K562 (cell line): Measurements from ENCODE around the gene CERCAM. TPM values are rescaled to one million over a fixed set of nuclear protein-coding genes. Genes with fewer than 3 reads are reported as not detected.

ENCODE experiments used
- ATF4 ChIP-seq: fragments of 450-650 bp; formaldehyde crosslinking; IDR thresholded peaks from 2 replicates; pipeline ENCODE4 v1.4.0; 2022; ENCODE audit warnings: mild to moderate bottlenecking, moderate library complexity
- BRD9 ChIP-seq: fragments of 450-650 bp; IDR thresholded peaks from 2 replicates; pipeline ENCODE4 v1.6.1; 2018; ENCODE audit warnings: low read depth; ENCODE audit not compliant: partially characterized antibody
- CTBP1 ChIP-seq: fragments of 450-650 bp; IDR thresholded peaks from 2 replicates; pipeline ENCODE4 v1.6.1; 2016; ENCODE audit warnings: borderline replicate concordance
- DPF2 ChIP-seq: fragments of 450-650 bp; IDR thresholded peaks from 2 replicates; pipeline ENCODE4 v1.6.1; 2016
- GATAD2B ChIP-seq: fragments of 450-650 bp; IDR thresholded peaks from 2 replicates; pipeline ENCODE4 v1.6.1; 2017; ENCODE audit warnings: mild to moderate bottlenecking, borderline replicate concordance
- IRF2 ChIP-seq: sonication (generic); formaldehyde crosslinking; IDR thresholded peaks from 2 replicates; pipeline ENCODE4 v1.8.1; 2022; ENCODE audit warnings: mild to moderate bottlenecking, missing genetic modification reagents
- KLF16 ChIP-seq: IDR thresholded peaks from 2 replicates; pipeline ENCODE4 v1.6.1; 2016; ENCODE audit warnings: antibody characterized with exemption
- OTX1 ChIP-seq: fragments of 450-650 bp; formaldehyde crosslinking; IDR thresholded peaks from 2 replicates; pipeline ENCODE4 v1.4.0; 2022; ENCODE audit warnings: mild to moderate bottlenecking
- PCBP1 ChIP-seq: fragments of 200-400 bp; formaldehyde crosslinking; IDR thresholded peaks from 2 replicates; pipeline ENCODE4 v1.6.1; 2018; ENCODE audit warnings: mild to moderate bottlenecking, low read depth, low read length; ENCODE audit not compliant: poor library complexity, severe bottlenecking
- POLR2B ChIP-seq: fragments of 450-650 bp; IDR thresholded peaks from 2 replicates; pipeline ENCODE4 v1.6.1; 2018; ENCODE audit warnings: low read depth; ENCODE audit not compliant: partially characterized antibody
- RAD21 ChIP-seq, 2 experiments: fragments of 250-450 bp in 1 of 2; fragments of 450-650 bp in 1 of 2; sonication (Bioruptor Pico) in 1 of 2; formaldehyde crosslinking in 1 of 2; IDR thresholded peaks in 1 of 2; conservative IDR thresholded peaks in 1 of 2; 2 replicates each; pipeline versions ENCODE4 v1.4.0 to v1.8.0; 2020 to 2022; ENCODE audit warnings: mild to moderate bottlenecking in 2 of 2, moderate library complexity in 1 of 2
- RCOR1 ChIP-seq, 2 experiments: IDR thresholded peaks; 2 replicates each; pipeline ENCODE4 v1.6.1; 2012; ENCODE audit warnings: low read depth in 2 of 2, low read length in 2 of 2, borderline replicate concordance in 1 of 2, improper control_type of control experiment in 1 of 2
- SAFB ChIP-seq: fragments of 200-400 bp; formaldehyde crosslinking; IDR thresholded peaks from 2 replicates; pipeline ENCODE4 v1.6.1; 2017; ENCODE audit warnings: low read depth, low read length, borderline replicate concordance
- SIN3B ChIP-seq: fragments of 450-650 bp; IDR thresholded peaks from 2 replicates; pipeline ENCODE4 v1.6.1; 2017; ENCODE audit warnings: low read depth, mild to moderate bottlenecking, moderate library complexity
- SMARCC2 ChIP-seq: fragments of 450-650 bp; IDR thresholded peaks from 2 replicates; pipeline ENCODE4 v1.6.1; 2017; ENCODE audit warnings: antibody characterized with exemption, moderate library complexity, mild to moderate bottlenecking, low read depth
- TEAD1 ChIP-seq, 2 experiments: fragments of 450-650 bp in 1 of 2; sonication (generic) in 1 of 2; formaldehyde crosslinking; IDR thresholded peaks; 2 replicates each; pipeline versions ENCODE4 v1.4.0 to v1.8.0; 2020 to 2022; ENCODE audit warnings: mild to moderate bottlenecking in 2 of 2, missing genetic modification reagents in 1 of 2
- ZNF384 ChIP-seq: IDR thresholded peaks from 2 replicates; pipeline ENCODE4 v1.6.1; 2012; ENCODE audit warnings: low read depth, low read length, improper control_type of control experiment
- ZNF395 ChIP-seq: fragments of 200-800 bp; sonication (Bioruptor generic); IDR thresholded peaks from 2 replicates; pipeline ENCODE4 v1.6.1; 2017; ENCODE audit warnings: missing genetic modification characterization, missing compliant biosample characterization
- ZNF639 ChIP-seq, 2 experiments: fragments of 200-800 bp in 1 of 2; sonication (Bioruptor generic) in 1 of 2; sonication (generic) in 1 of 2; formaldehyde crosslinking in 1 of 2; IDR thresholded peaks in 1 of 2; conservative IDR thresholded peaks in 1 of 2; 2 replicates each; pipeline versions ENCODE4 v1.5.0 to v1.6.1; 2016 to 2020; ENCODE audit warnings: missing compliant biosample characterization in 1 of 2, missing genetic modification characterization in 1 of 2, missing genetic modification reagents in 1 of 2
- polyA plus RNA-seq, 8 experiments: library from polyadenylated mRNA; depleted of rRNA in 4 of 8; stranded (reverse) in 5 of 8; unstranded in 3 of 8; fragments of >200 nt; fragmentation: Nextera tagmentation in 2 of 8; fragmentation: Illumina TruSeq in 1 of 8; extraction: Ambion mirVana in 2 of 8; extraction: Trizol in 1 of 8; gene quantifications; 2 replicates each; pipeline versions ENCODE4 v1.2.1 to v1.2.3, GENCODE V29; 2011 to 2014; ENCODE audit warnings: inconsistent platforms in 1 of 8, missing spikeins in 1 of 8
- total RNA-seq, 7 experiments: library from RNA; depleted of rRNA in 6 of 7; stranded (reverse); fragments of >200 nt in 6 of 7; fragmentation: Illumina TruSeq in 2 of 7; extraction: Trizol in 2 of 7; gene quantifications; 2 replicates each; pipeline versions ENCODE4 v1.2.1 to v1.2.3, GENCODE V29; 2011 to 2021; ENCODE audit warnings: low replicate concordance in 1 of 7
- TF ChIP-seq, protein P1 (sequence below): sonication (generic); formaldehyde crosslinking; IDR thresholded peaks from 2 replicates; pipeline ENCODE4 v1.5.0; 2020; ENCODE audit warnings: missing genetic modification reagents
- TF ChIP-seq, protein P2 (sequence below): fragments of 450-650 bp; formaldehyde crosslinking; IDR thresholded peaks from 2 replicates; pipeline ENCODE4 v1.4.0; 2022; ENCODE audit warnings: missing genetic modification characterization

CERCAM gene
- total and polyA plus RNA-seq, 9 of the 15 experiments (the other 6 are each of a cell fraction or from before 2014, with no cell fraction given), result 0.75 to 24.0 (median 18.0) TPM

GRCh38 chr9:128420060-128420650 is 502 bp upstream of the CERCAM start (continued):
- 0 out of 4 replicates have a peak, but pooled peaks of 1 of the 2 experiments have one; percentile 35 for TF ChIP-seq RCOR1 (IDR thresholded peaks at IDR 0.05; ENCODE audit: borderline replicate concordance in 1 of 2, low read depth in 2 of 2, low read length in 2 of 2)
- TF ChIP-seq SMARCC2, result no peak
- no peak for TF ChIP-seq PCBP1
- peak; percentile 41 for TF ChIP-seq POLR2B
- peak; percentile 99 for TF ChIP-seq SAFB
- TF ChIP-seq DPF2, result peak; percentile 65; the same call in 1 of the 2 replicates
- peak; percentile 31 for TF ChIP-seq BRD9
- TF ChIP-seq, protein P1, sequence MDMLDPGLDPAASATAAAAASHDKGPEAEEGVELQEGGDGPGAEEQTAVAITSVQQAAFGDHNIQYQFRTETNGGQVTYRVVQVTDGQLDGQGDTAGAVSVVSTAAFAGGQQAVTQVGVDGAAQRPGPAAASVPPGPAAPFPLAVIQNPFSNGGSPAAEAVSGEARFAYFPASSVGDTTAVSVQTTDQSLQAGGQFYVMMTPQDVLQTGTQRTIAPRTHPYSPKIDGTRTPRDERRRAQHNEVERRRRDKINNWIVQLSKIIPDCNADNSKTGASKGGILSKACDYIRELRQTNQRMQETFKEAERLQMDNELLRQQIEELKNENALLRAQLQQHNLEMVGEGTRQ, result no peak
- TF ChIP-seq SIN3B, result peak; percentile 44; the same call in 1 of the 2 replicates
- no peak for TF ChIP-seq OTX1 (CRISPR knock-in tag)
- TF ChIP-seq, protein P2, sequence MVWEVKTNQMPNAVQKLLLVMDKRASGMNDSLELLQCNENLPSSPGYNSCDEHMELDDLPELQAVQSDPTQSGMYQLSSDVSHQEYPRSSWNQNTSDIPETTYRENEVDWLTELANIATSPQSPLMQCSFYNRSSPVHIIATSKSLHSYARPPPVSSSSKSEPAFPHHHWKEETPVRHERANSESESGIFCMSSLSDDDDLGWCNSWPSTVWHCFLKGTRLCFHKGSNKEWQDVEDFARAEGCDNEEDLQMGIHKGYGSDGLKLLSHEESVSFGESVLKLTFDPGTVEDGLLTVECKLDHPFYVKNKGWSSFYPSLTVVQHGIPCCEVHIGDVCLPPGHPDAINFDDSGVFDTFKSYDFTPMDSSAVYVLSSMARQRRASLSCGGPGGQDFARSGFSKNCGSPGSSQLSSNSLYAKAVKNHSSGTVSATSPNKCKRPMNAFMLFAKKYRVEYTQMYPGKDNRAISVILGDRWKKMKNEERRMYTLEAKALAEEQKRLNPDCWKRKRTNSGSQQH, result peak; percentile 36; the same call in 1 of the 2 replicates
- TF ChIP-seq RAD21 (CRISPR knock-in tag; conservative IDR thresholded peaks at IDR 0.05 in 1 of 2, IDR thresholded peaks at IDR 0.05 in 1 of 2), result peak; percentile 45 to 55
- peak; percentile 100 for TF ChIP-seq GATAD2B
- TF ChIP-seq ZNF395 (CRISPR knock-in tag), result 0 out of 2 replicates have a peak, but pooled peaks have one; percentile 7
- no peak for TF ChIP-seq ZNF639 (CRISPR knock-in tag; conservative IDR thresholded peaks at IDR 0.05 in 1 of 2, IDR thresholded peaks at IDR 0.05 in 1 of 2)
- peak; percentile 82; the same call in 1 of the 2 replicates for TF ChIP-seq CTBP1
- TF ChIP-seq KLF16, result 0 out of 2 replicates have a peak, but pooled peaks have one; percentile 8
- TF ChIP-seq IRF2 (CRISPR knock-in tag), result no peak
- 0 out of 2 replicates have a peak, but pooled peaks have one; percentile 20 for TF ChIP-seq ATF4 (CRISPR knock-in tag)
- no peak; the same call in 1 of the 2 replicates for TF ChIP-seq ZNF384
- peak in 1 of 2 experiments; percentile 55; a peak in 1 of 4 replicates for TF ChIP-seq TEAD1 (CRISPR knock-in tag; IDR thresholded peaks at IDR 0.05)
